GM23338 (cell line): ENCODE results near the gene GNB3. TPM values are rescaled to one million over a fixed set of nuclear protein-coding genes. Genes with fewer than 3 reads are reported as not detected.

Experiments used
- CTCF ChIP-seq, 2 experiments: fragments of 200-600 bp in 1 of 2; sonication (generic) in 1 of 2; conservative IDR thresholded peaks; 2 replicates each; pipeline versions ENCODE4 v1.5.1 to v1.6.1; 2016 to 2017; ENCODE audit warnings: antibody characterized with exemption in 2 of 2, low read depth in 2 of 2, mild to moderate bottlenecking in 2 of 2, moderate library complexity in 1 of 2
- EZH2 ChIP-seq: fragments of 200-600 bp; sonication (generic); IDR thresholded peaks from one replicate; pipeline ENCODE4 v1.8.0; 2017; ENCODE audit warnings: antibody characterized with exemption, mild to moderate bottlenecking, low read depth; ENCODE audit not compliant: unreplicated experiment
- REST ChIP-seq: IDR thresholded peaks from one replicate; pipeline ENCODE4 v1.6.1; 2018; ENCODE audit warnings: antibody characterized with exemption; ENCODE audit not compliant: unreplicated experiment
- ZNF331 ChIP-seq: fragments of 250-450 bp; sonication (Bioruptor Pico); IDR thresholded peaks from 2 replicates; pipeline ENCODE4 v1.5.0; 2020; ENCODE audit warnings: low read depth, mild to moderate bottlenecking, moderate library complexity
- polyA plus RNA-seq: library from polyadenylated mRNA; unstranded; fragments of >200 nt; fragmentation: Nextera tagmentation; extraction: Ambion mirVana; gene quantifications from 2 replicates; pipeline ENCODE4 v1.2.1, GENCODE V29; 2016
- total RNA-seq: library from RNA; depleted of rRNA; stranded (reverse); fragments of >200 nt; shearing (Covaris generic); gene quantifications from 2 replicates; pipeline ENCODE4 v1.2.3, GENCODE V29; 2014; rRNA removed

GNB3 gene
- total and polyA plus RNA-seq, 2 experiments from 2014 or later = 5.4 to 8.2 TPM

GRCh38 chr12:6894321-6894720, 53.6 kb downstream of the GNB3 start (continued):
- TF ChIP-seq EZH2 = no peak
- TF ChIP-seq ZNF331 (CRISPR knock-in tag) = no peak
- TF ChIP-seq REST = no peak
- no peak for TF ChIP-seq CTCF (conservative IDR thresholded peaks at IDR 0.05; ENCODE audit: low read depth in 2 of 2)

Other genes starting within 250 kb of the GNB3 start
- 301 and 351 TPM in 2 replicates for gene CHD4, start 233.5 kb upstream of the GNB3 start, total RNA-seq
- gene CHD4, start 233.5 kb upstream of the GNB3 start, polyA plus RNA-seq = 317 and 370 TPM in 2 replicates
- gene LPAR5, start 205.0 kb upstream of the GNB3 start, total RNA-seq = 0.38 and 0.89 TPM in 2 replicates
- gene LPAR5, start 205.0 kb upstream of the GNB3 start, polyA plus RNA-seq = 0.32 and 0.38 TPM in 2 replicates
- gene ACRBP, start 193.5 kb upstream of the GNB3 start, total RNA-seq = 2.2 TPM in 1 of 2 replicates, not detected in the other
- 0.70 TPM in 1 of 2 replicates, not detected in the other for gene ACRBP, start 193.5 kb upstream of the GNB3 start, polyA plus RNA-seq
- gene ING4, start 177.8 kb upstream of the GNB3 start, total RNA-seq = 22.0 and 27.7 TPM in 2 replicates
- 25.5 and 29.6 TPM in 2 replicates for gene ING4, start 177.8 kb upstream of the GNB3 start, polyA plus RNA-seq
- gene ZNF384, start 151.6 kb upstream of the GNB3 start, total RNA-seq = 30.2 and 35.9 TPM in 2 replicates
- gene ZNF384, start 151.6 kb upstream of the GNB3 start, polyA plus RNA-seq = 14.7 and 20.5 TPM in 2 replicates
- 2.0 and 2.2 TPM in 2 replicates for gene PIANP, start 140.1 kb upstream of the GNB3 start, total RNA-seq
- gene PIANP, start 140.1 kb upstream of the GNB3 start, polyA plus RNA-seq = 6.4 and 7.7 TPM in 2 replicates
- 51.9 and 53.9 TPM in 2 replicates for gene COPS7A, start 116.9 kb upstream of the GNB3 start, total RNA-seq
- 36.9 and 37.7 TPM in 2 replicates for gene COPS7A, start 116.9 kb upstream of the GNB3 start, polyA plus RNA-seq
- 289 and 292 TPM in 2 replicates for gene MLF2, start 87.8 kb upstream of the GNB3 start, total RNA-seq
- gene MLF2, start 87.8 kb upstream of the GNB3 start, polyA plus RNA-seq = 280 and 283 TPM in 2 replicates
- 82.4 and 111 TPM in 2 replicates for gene PTMS, start 74.6 kb upstream of the GNB3 start, total RNA-seq
- 238 and 270 TPM in 2 replicates for gene PTMS, start 74.6 kb upstream of the GNB3 start, polyA plus RNA-seq
- gene LAG3, start 68.4 kb upstream of the GNB3 start, total RNA-seq = 1.0 and 4.7 TPM in 2 replicates
- gene LAG3, start 68.4 kb upstream of the GNB3 start, polyA plus RNA-seq = 3.7 and 3.9 TPM in 2 replicates
- gene CD4, start 51.4 kb upstream of the GNB3 start, total RNA-seq = 1.5 and 2.2 TPM in 2 replicates
- 2.0 and 2.1 TPM in 2 replicates for gene CD4, start 51.4 kb upstream of the GNB3 start, polyA plus RNA-seq
- gene GPR162, start 19.1 kb upstream of the GNB3 start, total RNA-seq = 3.0 and 5.0 TPM in 2 replicates
- 4.7 and 5.0 TPM in 2 replicates for gene GPR162, start 19.1 kb upstream of the GNB3 start, polyA plus RNA-seq
- 38.2 and 39.2 TPM in 2 replicates for gene P3H3, start 12.5 kb upstream of the GNB3 start, total RNA-seq
- gene P3H3, start 12.5 kb upstream of the GNB3 start, polyA plus RNA-seq = 15.8 and 16.4 TPM in 2 replicates
- 37.2 and 47.4 TPM in 2 replicates for gene CDCA3, start 10.4 kb downstream of the GNB3 start, total RNA-seq
- gene CDCA3, start 10.4 kb downstream of the GNB3 start, polyA plus RNA-seq = 75.6 and 79.2 TPM in 2 replicates
- gene USP5, start 11.2 kb downstream of the GNB3 start, total RNA-seq = 97.2 and 109 TPM in 2 replicates
- gene USP5, start 11.2 kb downstream of the GNB3 start, polyA plus RNA-seq = 35.0 and 35.1 TPM in 2 replicates
- 731 and 822 TPM in 2 replicates for gene TPI1, start 26.6 kb downstream of the GNB3 start, total RNA-seq
- gene TPI1, start 26.6 kb downstream of the GNB3 start, polyA plus RNA-seq = 737 and 748 TPM in 2 replicates
- 7.6 and 13.1 TPM in 2 replicates for gene SPSB2, start 32.4 kb downstream of the GNB3 start, total RNA-seq
- gene SPSB2, start 32.4 kb downstream of the GNB3 start, polyA plus RNA-seq = 8.2 and 10.4 TPM in 2 replicates
- 2.5 and 9.1 TPM in 2 replicates for gene LRRC23, start 63.9 kb downstream of the GNB3 start, total RNA-seq
- gene LRRC23, start 63.9 kb downstream of the GNB3 start, polyA plus RNA-seq = 2.4 and 2.9 TPM in 2 replicates
- 50.8 and 53.5 TPM in 2 replicates for gene ENO2, start 73.7 kb downstream of the GNB3 start, total RNA-seq
- 43.5 and 50.0 TPM in 2 replicates for gene ENO2, start 73.7 kb downstream of the GNB3 start, polyA plus RNA-seq
- 49.6 and 52.8 TPM in 2 replicates for gene ATN1, start 87.0 kb downstream of the GNB3 start, total RNA-seq
- gene ATN1, start 87.0 kb downstream of the GNB3 start, polyA plus RNA-seq = 27.2 and 29.5 TPM in 2 replicates
- not detected in 2 replicates for gene RNU7-1, start 102.9 kb downstream of the GNB3 start, total RNA-seq
- gene RNU7-1, start 102.9 kb downstream of the GNB3 start, polyA plus RNA-seq = not detected in 2 replicates
- gene C12orf57, start 103.1 kb downstream of the GNB3 start, total RNA-seq = 186 and 204 TPM in 2 replicates
- 262 and 285 TPM in 2 replicates for gene C12orf57, start 103.1 kb downstream of the GNB3 start, polyA plus RNA-seq
- 24.7 and 25.3 TPM in 2 replicates for gene PTPN6, start 110.4 kb downstream of the GNB3 start, total RNA-seq
- 35.4 and 40.6 TPM in 2 replicates for gene PTPN6, start 110.4 kb downstream of the GNB3 start, polyA plus RNA-seq
- gene PHB2, start 129.7 kb downstream of the GNB3 start, total RNA-seq = 378 and 416 TPM in 2 replicates
- 224 and 238 TPM in 2 replicates for gene PHB2, start 129.7 kb downstream of the GNB3 start, polyA plus RNA-seq
- gene EMG1, start 130.0 kb downstream of the GNB3 start, total RNA-seq = 66.7 and 71.7 TPM in 2 replicates
- gene EMG1, start 130.0 kb downstream of the GNB3 start, polyA plus RNA-seq = 157 and 160 TPM in 2 replicates
- gene LPCAT3, start 177.6 kb downstream of the GNB3 start, total RNA-seq = 45.3 and 51.5 TPM in 2 replicates
- 21.4 and 22.7 TPM in 2 replicates for gene LPCAT3, start 177.6 kb downstream of the GNB3 start, polyA plus RNA-seq
- gene C1S, start 219.8 kb downstream of the GNB3 start, total RNA-seq = 5.0 and 9.7 TPM in 2 replicates
- gene C1S, start 219.8 kb downstream of the GNB3 start, polyA plus RNA-seq = 4.9 and 5.1 TPM in 2 replicates